Stimulated activated CD4-positive, alpha-beta T cell treated with anti-CD3 and anti-CD28 coated beads, Interleukin-2, amount 100 ng/mL, for 48 hours (primary cell): ENCODE data around the gene RASGRF1.
"Not testable (repeated sequence)": the region's sequence is repeated elsewhere in the genome, so short reads cannot be mapped to it uniquely, and the experiment has no call there.

Source experiments
- DNase-seq, 2 donors: peaks; one replicate each; pipeline ENCODE4 v3.0.0-alpha.2; 2020

Gene RASGRF1

GRCh38 chr15:79090487-79091203 is at the start of gene RASGRF1:
Gene RASGRF1, minus strand, starts transcription at chr15:79090780. Its CDS starts 282 bp downstream, at chr15:79090498.
- no peak for DNase-seq

GRCh38 chr15:79136434-79137046 is 46.0 kb upstream of the RASGRF1 start:
- DNase-seq: no peak

GRCh38 chr15:79133309-79133708 is 42.7 kb upstream of the RASGRF1 start:
- no peak for DNase-seq

GRCh38 chr15:79132770-79133169 is 42.2 kb upstream of the RASGRF1 start:
- no peak for DNase-seq

- no peak for DNase-seq
Measured at GRCh38 chr15:79132361-79132760, 41.8 kb upstream of the RASGRF1 start.

GRCh38 chr15:79130535-79131130 is 40.1 kb upstream of the RASGRF1 start:
- DNase-seq: no peak

DNA sequence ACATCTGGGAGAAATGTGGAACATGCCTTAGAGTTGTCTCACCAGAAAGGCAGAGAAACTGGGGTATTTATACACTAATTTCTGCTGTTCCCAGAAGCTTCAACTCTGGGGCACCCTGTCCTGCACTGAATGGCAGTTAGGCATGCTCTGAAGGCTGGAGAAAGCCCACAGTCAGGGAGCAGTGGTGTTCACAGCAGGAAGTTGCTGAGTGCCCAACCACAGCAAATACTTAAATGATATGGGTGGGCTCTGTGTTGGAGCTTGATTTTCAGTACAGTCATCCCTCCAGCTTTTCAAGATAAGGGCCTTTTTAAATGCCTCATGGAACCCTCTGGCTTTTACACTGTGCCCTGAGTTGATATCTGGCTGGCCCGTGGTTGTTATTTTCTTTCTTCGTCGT is 38.7 kb upstream of the RASGRF1 start:
- DNase-seq: no peak

DNA sequence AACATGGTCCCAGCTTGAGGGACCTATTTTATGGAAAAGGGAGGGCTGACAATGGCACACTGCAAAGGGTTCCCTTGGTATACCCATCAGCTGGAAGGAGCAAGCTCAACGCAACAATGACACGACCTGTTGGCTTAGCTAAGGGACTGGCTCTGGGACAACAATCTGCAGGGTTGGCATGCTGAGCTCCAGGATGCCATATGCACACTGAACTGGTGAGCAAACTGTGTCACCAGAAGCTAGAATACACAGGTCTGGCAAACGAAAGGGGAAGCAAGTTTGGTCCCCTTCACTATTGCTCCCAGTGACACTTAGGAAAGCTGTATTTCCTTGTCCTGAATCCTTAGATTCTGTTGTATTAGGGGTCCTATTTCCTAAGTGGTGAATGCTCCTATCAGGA is 38.0 kb upstream of the RASGRF1 start:
- no peak for DNase-seq

DNA sequence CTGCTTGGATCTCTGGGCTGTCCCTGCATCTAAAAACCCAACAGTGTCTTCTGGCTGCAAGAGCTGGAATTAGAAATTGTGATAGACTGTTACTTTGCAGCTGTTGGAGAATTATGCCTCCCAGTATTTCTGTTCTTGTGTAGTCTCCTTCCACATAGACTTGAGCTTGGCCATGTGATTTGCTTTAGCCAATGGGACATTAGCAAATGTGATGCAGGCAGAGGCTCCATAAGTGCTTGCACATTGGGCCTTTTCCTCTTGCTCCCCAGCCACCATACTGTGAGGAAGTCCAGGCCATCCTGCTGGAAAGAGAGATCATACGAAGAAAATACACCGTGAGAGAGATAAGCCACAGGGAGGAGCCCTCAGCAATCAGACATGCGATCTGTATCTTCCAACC is 33.8 kb upstream of the RASGRF1 start:
- DNase-seq: no peak

DNA sequence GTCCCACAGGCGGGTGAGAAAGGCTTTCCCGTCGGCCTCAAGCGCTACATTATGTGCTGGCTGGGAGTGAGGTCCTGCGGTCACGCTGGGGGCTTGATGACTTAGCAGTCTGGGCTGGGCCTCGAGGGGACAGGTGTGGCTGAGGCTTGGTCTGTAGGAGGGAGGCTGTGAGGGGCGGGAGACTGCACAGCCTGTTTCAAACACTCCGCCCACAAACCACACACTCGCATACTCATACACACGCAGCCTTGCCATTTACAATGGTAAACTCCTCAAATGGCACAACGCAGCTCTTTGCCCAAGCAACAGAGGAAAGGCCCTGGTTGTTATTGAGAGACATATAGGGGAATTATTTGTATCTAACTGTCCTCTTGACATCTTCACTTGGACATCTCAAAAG is 32.4 kb upstream of the RASGRF1 start:
- no peak for DNase-seq

DNA sequence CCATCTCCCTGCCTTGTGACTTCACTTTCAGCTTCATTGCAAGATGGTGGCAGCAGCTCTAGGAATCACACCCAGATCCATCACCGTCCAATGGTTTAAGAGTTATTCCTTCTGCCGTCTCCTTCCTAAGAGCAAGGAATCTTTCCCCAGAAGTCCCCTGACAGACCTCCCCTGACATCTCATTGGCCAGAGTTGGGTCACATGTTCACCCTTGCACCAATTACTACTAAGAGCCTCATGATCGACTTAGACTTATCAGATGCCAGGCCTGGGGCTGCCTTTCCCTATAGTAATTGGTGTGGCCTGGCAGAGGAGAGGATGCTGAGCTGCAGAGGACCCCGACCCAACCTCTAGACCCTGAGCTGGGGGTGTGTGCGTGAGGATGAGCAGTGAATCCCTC is 31.8 kb upstream of the RASGRF1 start:
- DNase-seq: no peak

DNA sequence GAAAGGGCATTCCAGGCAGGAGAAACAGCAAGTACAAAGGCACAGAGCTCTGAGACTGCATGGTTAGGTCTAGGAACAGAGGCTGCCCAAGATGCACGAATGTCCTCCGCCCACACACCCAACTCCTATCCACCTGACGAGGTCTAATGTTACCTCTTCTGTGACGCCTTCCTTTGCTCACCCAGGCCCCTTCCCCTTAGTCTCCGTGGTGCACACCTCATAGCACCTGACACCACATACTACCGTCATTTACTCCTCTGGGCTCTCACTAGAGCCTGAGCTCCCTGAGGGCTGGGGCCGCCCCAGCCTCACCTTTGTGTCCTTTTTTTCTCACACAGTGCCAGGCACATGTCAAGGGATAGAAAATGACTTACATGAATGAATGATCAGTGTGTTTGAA is 31.0 kb upstream of the RASGRF1 start:
- no peak for DNase-seq

GRCh38 chr15:79117442-79118204 is 27.0 kb upstream of the RASGRF1 start:
- no peak for DNase-seq

GRCh38 chr15:79116771-79117170 is 26.2 kb upstream of the RASGRF1 start:
- DNase-seq: no peak

DNA sequence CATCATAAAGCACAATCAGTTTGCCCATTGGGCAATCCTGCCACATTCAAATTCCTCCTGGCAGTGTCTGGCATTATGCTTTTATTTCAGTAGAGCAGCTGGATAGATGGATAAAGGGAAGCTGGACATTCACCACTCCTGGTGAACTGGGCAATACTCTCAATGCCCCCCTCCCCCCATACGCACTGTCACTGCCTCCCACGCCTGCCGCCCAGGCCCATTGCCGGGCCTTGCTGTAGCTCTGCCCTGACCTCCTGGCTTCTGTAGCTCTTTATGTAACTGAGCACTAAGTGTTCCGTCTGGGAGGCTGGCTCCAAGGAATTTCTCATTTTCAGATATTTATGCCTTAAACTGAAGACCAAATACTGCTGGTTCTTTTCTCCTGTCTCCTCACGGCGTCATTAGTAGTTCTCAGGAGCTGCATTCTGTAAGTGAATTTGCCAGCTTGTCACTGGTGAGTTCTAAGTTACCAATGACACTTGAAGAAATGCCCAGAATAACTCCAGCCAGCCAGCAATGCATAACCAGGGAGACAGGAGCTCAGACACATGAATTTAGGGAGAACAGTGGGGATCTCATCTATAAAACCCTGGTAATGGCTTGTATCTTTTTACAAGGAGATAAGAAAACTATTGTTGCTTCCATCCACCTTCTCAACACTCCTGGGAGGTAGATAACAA is 25.5 kb upstream of the RASGRF1 start:
- DNase-seq: no peak

GRCh38 chr15:79113831-79114230 is 23.3 kb upstream of the RASGRF1 start:
- no peak for DNase-seq

DNA sequence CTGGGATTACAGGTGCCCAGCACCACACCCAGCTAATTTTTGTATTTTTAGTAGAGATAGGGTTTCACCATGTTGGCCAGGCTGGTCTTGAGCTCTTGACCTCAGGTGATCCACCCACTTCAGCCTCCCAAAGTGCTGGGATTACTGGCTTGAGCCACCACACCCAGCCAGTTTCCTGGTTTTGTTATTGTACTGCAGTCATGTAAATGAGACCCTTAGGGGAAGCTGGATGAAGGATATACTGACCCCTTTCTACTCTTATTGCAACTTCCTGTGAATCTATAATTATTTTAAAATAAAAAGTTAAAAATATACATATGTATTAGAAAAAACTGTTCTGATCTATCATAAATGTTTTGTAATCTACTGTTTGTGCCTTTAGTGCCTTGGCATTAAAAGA is 20.8 kb upstream of the RASGRF1 start:
- not testable (repeated sequence) for DNase-seq

DNA sequence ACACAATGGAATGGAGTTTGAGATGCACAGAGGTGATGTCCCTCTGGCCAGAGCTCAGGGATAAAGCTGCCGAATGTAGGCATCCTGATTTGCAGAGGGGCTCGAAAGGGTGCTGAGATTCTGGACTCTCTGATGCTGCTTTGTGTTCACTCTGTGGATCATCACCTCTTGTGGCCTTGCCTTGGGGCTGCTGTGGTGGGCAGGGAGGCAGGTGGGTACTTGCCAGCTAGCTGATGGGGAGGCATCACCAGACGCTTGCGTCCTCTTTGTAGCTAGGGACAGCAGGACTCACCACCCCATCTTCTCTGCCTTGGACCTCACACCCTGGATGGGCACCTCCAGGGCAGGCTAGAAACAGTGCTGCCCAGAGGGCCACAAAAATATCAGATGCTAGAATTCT is 14.6 kb upstream of the RASGRF1 start:
- no peak for DNase-seq

DNA sequence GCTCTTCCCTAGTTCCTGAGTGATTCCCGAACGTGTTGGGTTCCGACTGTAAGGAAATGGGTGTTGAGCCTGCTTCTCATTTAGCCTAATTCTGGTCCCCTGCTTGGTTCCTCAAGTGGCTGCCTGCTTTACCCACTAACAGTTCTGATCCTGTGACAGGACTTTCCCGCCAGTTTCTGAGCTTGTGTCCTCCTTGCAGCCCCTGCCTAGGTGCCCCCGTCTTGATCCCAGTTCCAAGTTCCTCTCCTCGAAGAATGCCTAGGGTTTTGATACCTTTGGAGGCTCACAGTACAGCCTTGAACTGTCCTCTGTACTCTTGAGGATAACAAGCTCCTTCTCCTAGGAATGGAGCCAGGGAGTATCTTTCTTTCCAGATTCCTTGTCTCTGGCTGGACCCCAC is 12.0 kb upstream of the RASGRF1 start:
- DNase-seq: no peak

DNA sequence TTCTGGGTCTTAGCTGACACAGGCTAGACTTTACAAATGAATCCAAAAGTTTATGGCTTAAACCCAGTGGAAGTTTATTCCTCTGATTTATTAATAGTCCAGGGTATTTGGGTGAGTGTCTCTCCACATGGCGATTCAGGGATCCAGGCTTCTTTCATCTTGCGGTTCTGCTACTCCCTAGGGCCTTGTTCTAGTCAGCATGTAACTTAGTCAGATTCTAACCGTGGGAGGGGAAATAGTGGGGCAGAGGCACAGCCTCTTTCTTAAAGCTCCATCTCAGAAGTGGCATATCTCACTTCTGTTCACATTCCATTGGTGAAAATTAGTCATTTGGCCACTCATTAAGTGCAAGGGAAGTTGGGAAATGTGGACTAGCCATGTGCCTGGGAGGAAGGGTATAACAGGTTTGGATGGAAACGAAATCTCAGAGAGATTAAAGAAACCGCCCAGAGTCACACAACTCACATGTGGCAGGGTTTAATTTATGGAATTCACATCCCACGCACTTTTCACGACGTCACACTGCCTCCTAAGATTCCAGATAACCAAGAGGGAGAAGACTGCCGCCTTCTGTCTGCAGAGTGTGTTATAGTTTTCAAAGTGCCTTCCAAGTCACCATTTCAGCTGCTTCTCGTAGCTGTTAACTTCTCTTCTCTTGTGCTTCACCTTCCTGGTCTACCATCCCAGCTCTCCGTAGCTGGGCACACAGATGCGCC is 11.4 kb upstream of the RASGRF1 start:
- no peak for DNase-seq

DNA sequence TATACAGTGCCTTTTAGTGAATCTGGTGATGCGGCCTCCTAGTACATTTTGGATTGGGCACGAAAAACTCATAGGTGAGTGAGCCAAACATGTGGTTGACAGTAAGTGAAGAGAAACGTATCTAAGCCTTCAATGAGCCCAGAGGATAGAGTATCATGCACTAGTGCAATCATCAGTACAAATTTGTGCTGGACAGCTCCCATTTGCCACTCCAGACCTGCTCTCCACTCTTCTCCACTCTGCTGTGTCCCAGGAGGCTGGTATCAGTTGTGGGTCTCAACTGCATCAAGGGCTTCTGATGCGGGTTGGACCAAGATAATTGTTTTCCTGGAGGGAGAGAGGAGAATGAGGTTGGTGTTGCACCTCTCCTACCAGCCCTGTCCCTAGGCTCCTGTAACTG is 9.1 kb upstream of the RASGRF1 start:
- DNase-seq: no peak

GRCh38 chr15:79094611-79095021 is 4.0 kb upstream of the RASGRF1 start:
- DNase-seq: no peak
